Neural cell (in vitro differentiated cells): ENCODE results near the gene MACROD1. TPM values are rescaled to one million over a fixed set of nuclear protein-coding genes. Genes with fewer than 3 reads are reported as not detected.
A peak's percentile ranks its signal among the peaks of the same experiment; 100 is the strongest.

ENCODE experiments used
- H2AFZ ChIP-seq: fragments of 200-600, 300-800 bp; sonication (generic), shearing (Covaris generic); 2 replicates; pipeline ENCODE4 v1.6.0; 2014; ENCODE audit warnings: low read depth, mild to moderate bottlenecking, antibody characterized with exemption, low read length, moderate library complexity
- H3F3A ChIP-seq: fragments of 200-600 bp; shearing (Covaris generic); 2 replicates; pipeline ENCODE4 v1.6.1; 2016; ENCODE audit warnings: mild to moderate bottlenecking, moderate library complexity, mixed read lengths, antibody characterized with exemption, low read length; ENCODE audit not compliant: insufficient read depth, poor library complexity, severe bottlenecking
- H3K27ac ChIP-seq: fragments of 200-600, 300-800 bp; sonication (generic), shearing (Covaris generic); 2 replicates; pipeline ENCODE4 v1.5.1; 2014; ENCODE audit warnings: mild to moderate bottlenecking, low read length, moderate library complexity
- H3K27me3 ChIP-seq: fragments of 300-800, 200-600 bp; sonication (generic), shearing (Covaris generic); 2 replicates; pipeline ENCODE4 v1.6.0; 2014; ENCODE audit warnings: mild to moderate bottlenecking, low read depth, low read length, moderate library complexity; ENCODE audit not compliant: insufficient read depth
- H3K36me3 ChIP-seq: fragments of 300-800, 200-600 bp; sonication (generic), shearing (Covaris generic); 2 replicates; pipeline ENCODE4 v1.5.1; 2014; ENCODE audit warnings: mild to moderate bottlenecking, antibody characterized with exemption, low read length, moderate library complexity; ENCODE audit not compliant: insufficient read depth
- H3K4me2 ChIP-seq: fragments of 300-800, 200-600 bp; sonication (generic), shearing (Covaris generic); 2 replicates; pipeline ENCODE4 v1.6.0; 2014; ENCODE audit warnings: mild to moderate bottlenecking, low read length
- H3K4me3 ChIP-seq: fragments of 300-800, 200-600 bp; sonication (generic), shearing (Covaris generic); 2 replicates; pipeline ENCODE4 v1.5.1; 2014; ENCODE audit warnings: mild to moderate bottlenecking, low read length, moderate library complexity
- H3K79me2 ChIP-seq: fragments of 200-600 bp; shearing (Covaris generic); replicated peaks from 2 replicates; pipeline ENCODE4 v1.6.0; 2014; ENCODE audit warnings: mild to moderate bottlenecking, low read length, moderate library complexity; ENCODE audit not compliant: insufficient read depth
- H3K9ac ChIP-seq: fragments of 300-800, 200-600 bp; sonication (generic), shearing (Covaris generic); 2 replicates; pipeline ENCODE4 v1.6.1; 2016; ENCODE audit warnings: mild to moderate bottlenecking, low read length, mixed read lengths
- H3K9me2 ChIP-seq: fragments of 200-600 bp; shearing (Covaris generic); 2 replicates; pipeline ENCODE4 v1.6.1; 2016; ENCODE audit warnings: mild to moderate bottlenecking, low read length, mixed read lengths; ENCODE audit not compliant: insufficient read depth
- H3K9me3 ChIP-seq: fragments of 200-600, 300-800 bp; sonication (generic), shearing (Covaris generic); 2 replicates; pipeline ENCODE4 v1.6.1; 2016; ENCODE audit warnings: mild to moderate bottlenecking, mixed run types, low read length, moderate library complexity, mixed read lengths
- H4K20me1 ChIP-seq: fragments of 200-600 bp; shearing (Covaris generic); 2 replicates; pipeline ENCODE4 v1.6.1; 2016; ENCODE audit warnings: mild to moderate bottlenecking, mixed run types; ENCODE audit not compliant: insufficient read depth
- EP300 ChIP-seq: fragments of 450-650 bp; conservative IDR thresholded peaks from 2 replicates; pipeline ENCODE4 v1.6.1; 2014; ENCODE audit warnings: antibody characterized with exemption, mild to moderate bottlenecking, moderate library complexity; ENCODE audit not compliant: poor library complexity, severe bottlenecking
- EZH2 ChIP-seq: fragments of 200-600, 300-800 bp; shearing (Covaris generic), sonication (generic); IDR thresholded peaks from 2 replicates; pipeline ENCODE4 v1.6.1; 2014; ENCODE audit warnings: antibody characterized with exemption, low read length, borderline replicate concordance, mild to moderate bottlenecking; ENCODE audit not compliant: insufficient read depth, poor library complexity, severe bottlenecking
- MXI1 ChIP-seq: fragments of 450-650 bp; conservative IDR thresholded peaks from 2 replicates; pipeline ENCODE4 v1.6.1; 2014; ENCODE audit warnings: antibody characterized with exemption, mild to moderate bottlenecking; ENCODE audit not compliant: poor library complexity, severe bottlenecking
- POLR2AphosphoS5 ChIP-seq: IDR thresholded peaks from 2 replicates; pipeline ENCODE4 v1.6.1; 2012
- RAD21 ChIP-seq: fragments of 450-650 bp; conservative IDR thresholded peaks from 2 replicates; pipeline ENCODE4 v1.6.1; 2014; ENCODE audit warnings: antibody characterized with exemption, mild to moderate bottlenecking, moderate library complexity
- SMC3 ChIP-seq: fragments of 450-650 bp; conservative IDR thresholded peaks from 2 replicates; pipeline ENCODE4 v1.6.1; 2014; ENCODE audit warnings: antibody characterized with exemption, mild to moderate bottlenecking, moderate library complexity; ENCODE audit not compliant: poor library complexity
- TAF1 ChIP-seq: IDR thresholded peaks from 2 replicates; pipeline ENCODE4 v1.6.1; 2012; ENCODE audit warnings: low read depth
- polyA plus RNA-seq: library from polyadenylated mRNA; depleted of rRNA; stranded (reverse); fragments of >200 nt; gene quantifications from 2 replicates; pipeline ENCODE4 v1.2.3, GENCODE V29; 2014
- TF ChIP-seq, protein P1 (sequence below): IDR thresholded peaks from 2 replicates; pipeline ENCODE4 v1.6.1; 2012; ENCODE audit warnings: borderline replicate concordance
- TF ChIP-seq, protein P2 (sequence below): fragments of 450-650 bp; IDR thresholded peaks from 2 replicates; pipeline ENCODE4 v1.5.1; 2014; ENCODE audit warnings: antibody characterized with exemption, mild to moderate bottlenecking, moderate library complexity; ENCODE audit not compliant: poor library complexity, severe bottlenecking

MACROD1 gene
- polyA plus RNA-seq, 1 donor from 2014 or later: 30.8 TPM

DNA sequence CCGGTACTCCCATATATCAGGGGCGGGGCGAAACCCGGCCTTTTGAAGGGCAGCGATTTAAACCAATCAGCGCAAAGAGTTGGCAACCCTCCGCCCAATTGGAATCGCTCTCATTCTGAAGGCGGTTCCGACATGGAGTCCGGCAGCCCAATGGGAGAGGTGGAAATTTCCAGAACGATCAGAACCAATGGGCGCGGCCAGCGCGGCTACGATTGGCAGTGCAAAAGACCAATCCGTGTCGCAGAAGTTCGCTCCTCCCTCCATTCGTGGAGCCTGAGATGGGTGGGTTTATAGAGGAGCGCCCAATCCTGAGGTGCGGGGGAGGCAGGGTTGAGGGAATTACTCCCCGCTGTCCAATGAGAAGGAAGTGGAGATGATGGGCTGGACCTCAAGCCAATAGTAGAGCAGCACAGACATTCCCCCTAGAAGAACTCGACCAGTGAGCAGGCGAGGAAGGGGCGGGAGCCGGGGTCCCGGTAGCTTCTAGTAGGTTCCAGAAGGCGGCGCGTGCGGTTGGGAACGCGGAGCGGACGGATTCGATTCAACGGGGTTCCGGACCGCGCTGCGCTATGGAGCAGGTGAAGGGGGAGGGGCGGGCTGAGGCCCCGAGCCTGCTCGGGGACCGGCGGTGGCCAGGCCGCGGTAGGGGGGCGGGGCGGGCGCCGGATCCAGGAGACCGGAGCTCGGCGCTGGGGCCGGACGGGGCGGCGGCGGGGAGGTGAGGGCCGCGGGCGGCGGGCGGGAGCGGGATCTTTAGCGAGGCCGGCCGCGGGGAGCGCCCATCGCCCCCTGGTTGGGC lies 20.0 kb upstream of the MACROD1 start, which contains the start of gene STIP1 (continued):
- TF ChIP-seq, protein P1, sequence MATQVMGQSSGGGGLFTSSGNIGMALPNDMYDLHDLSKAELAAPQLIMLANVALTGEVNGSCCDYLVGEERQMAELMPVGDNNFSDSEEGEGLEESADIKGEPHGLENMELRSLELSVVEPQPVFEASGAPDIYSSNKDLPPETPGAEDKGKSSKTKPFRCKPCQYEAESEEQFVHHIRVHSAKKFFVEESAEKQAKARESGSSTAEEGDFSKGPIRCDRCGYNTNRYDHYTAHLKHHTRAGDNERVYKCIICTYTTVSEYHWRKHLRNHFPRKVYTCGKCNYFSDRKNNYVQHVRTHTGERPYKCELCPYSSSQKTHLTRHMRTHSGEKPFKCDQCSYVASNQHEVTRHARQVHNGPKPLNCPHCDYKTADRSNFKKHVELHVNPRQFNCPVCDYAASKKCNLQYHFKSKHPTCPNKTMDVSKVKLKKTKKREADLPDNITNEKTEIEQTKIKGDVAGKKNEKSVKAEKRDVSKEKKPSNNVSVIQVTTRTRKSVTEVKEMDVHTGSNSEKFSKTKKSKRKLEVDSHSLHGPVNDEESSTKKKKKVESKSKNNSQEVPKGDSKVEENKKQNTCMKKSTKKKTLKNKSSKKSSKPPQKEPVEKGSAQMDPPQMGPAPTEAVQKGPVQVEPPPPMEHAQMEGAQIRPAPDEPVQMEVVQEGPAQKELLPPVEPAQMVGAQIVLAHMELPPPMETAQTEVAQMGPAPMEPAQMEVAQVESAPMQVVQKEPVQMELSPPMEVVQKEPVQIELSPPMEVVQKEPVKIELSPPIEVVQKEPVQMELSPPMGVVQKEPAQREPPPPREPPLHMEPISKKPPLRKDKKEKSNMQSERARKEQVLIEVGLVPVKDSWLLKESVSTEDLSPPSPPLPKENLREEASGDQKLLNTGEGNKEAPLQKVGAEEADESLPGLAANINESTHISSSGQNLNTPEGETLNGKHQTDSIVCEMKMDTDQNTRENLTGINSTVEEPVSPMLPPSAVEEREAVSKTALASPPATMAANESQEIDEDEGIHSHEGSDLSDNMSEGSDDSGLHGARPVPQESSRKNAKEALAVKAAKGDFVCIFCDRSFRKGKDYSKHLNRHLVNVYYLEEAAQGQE: no peak
- TF ChIP-seq MXI1: no peak

DNA sequence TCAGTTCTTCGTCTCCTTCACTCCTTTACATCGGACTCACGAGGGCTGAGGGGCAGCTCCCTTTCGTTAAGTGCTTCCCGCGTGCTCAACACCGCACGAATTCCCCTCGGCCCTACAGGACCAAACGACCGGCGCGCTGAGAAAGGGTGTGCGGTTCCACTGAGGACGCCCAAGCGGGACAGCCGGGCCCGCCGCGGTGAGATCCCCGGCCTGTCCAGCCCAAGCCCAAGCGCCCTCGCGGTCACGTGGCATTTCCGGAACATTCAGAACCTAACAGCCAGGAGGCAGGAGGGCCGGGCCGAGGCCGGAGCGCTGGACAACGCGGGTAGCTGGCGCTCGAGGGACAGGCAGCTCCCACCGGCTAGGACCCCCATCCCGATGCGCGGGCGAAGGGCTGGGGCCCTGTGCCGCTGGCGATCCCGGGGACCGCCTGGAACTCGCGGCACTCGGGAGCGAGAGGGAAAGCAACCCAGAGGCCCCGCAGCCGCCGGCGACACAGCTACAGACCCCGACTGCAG lies 19.3 kb upstream of the MACROD1 start:
- Histone ChIP-seq H3K4me2 (peak overlapping the region; percentile 67), H3K9ac (peak overlapping the region; percentile 89), H2AFZ (peak overlapping the region; percentile 51), H3K4me3 (peak overlapping the region; percentile 90), H3K27me3 (no peaks in the 10 kb centered on the region), H3K9me3 (no peaks in the 10 kb centered on the region), H3K27ac (peak overlapping the region; percentile 89), H3K36me3 (no peaks in the 10 kb centered on the region), H3K79me2 (peaks cover under 1% of the 10 kb centered on the region), H3K9me2 (no peaks in the 10 kb centered on the region), H3F3A (peaks cover 6% of the 10 kb centered on the region), H4K20me1 (peaks cover 5% of the 10 kb centered on the region)
- TF ChIP-seq POLR2AphosphoS5 (peak; percentile 98), SMC3 (peak; percentile 62), EP300 (peak; percentile 36), MXI1 (peak; percentile 90), RAD21 (peak; percentile 42), TAF1 (peak; percentile 99), EZH2 (no peak)
- TF ChIP-seq, protein P1: peak; percentile 98
- TF ChIP-seq, protein P2, sequence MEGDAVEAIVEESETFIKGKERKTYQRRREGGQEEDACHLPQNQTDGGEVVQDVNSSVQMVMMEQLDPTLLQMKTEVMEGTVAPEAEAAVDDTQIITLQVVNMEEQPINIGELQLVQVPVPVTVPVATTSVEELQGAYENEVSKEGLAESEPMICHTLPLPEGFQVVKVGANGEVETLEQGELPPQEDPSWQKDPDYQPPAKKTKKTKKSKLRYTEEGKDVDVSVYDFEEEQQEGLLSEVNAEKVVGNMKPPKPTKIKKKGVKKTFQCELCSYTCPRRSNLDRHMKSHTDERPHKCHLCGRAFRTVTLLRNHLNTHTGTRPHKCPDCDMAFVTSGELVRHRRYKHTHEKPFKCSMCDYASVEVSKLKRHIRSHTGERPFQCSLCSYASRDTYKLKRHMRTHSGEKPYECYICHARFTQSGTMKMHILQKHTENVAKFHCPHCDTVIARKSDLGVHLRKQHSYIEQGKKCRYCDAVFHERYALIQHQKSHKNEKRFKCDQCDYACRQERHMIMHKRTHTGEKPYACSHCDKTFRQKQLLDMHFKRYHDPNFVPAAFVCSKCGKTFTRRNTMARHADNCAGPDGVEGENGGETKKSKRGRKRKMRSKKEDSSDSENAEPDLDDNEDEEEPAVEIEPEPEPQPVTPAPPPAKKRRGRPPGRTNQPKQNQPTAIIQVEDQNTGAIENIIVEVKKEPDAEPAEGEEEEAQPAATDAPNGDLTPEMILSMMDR: no peak
